ENCODE results near the gene PRM1. TPM values are rescaled to one million over a fixed set of nuclear protein-coding genes. Genes with fewer than 3 reads are reported as not detected.

PRM1 gene
- total and polyA plus RNA-seq, 2 of the 8 experiments (the other 6 are each of a cell fraction or from before 2014, with no cell fraction given): 0.54 to 0.82 TPM

DNA sequence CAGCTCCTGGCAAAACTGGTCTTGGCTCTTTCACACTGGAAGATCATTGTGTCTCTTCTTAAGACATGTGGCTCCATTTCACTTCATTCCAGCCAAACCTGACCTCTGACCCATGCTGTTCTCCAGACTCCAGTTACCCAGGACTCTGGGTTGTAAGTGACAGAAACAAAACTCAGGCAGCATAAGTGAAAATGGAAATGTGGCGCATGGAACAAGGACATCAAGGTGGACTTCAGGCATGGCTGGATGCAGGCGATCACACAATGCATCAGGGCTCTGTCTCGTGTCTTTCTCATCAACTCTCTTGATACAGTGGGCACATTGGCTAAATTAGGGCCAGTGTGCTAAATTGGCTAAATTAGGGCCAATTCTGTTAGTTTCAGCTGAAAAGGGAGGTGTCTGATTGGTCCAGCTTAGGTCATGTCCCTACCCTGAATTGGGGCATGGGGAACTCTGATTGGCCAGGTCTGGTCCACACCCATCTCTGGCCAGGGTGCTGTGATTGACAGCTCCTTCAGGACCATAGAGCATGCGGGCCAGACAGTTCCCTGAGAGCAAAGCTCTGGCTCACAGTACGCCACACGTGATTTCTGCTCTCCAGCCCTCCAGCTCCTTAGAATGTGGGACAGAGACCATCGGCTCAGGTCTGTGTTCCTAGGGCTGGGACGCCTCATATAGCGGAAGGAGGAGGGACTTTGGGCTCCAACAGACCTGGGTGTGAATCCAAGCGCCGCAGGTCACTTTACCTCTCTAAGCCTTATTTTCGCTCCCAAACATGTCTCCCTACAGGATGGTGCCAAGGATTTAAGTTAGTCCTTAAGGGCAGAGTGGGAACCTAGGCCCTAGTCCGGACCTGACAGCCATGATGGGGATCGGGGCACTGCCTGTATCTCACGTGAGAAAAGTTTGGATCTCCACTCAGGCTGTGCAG lies 42.6 kb downstream of the PRM1 start (continued):
- TF ChIP-seq TAF7 (optimal IDR thresholded peaks at IDR 0.05; ENCODE audit: borderline replicate concordance, low read depth, low read length): no peak
- peak; percentile 49; the same call in 1 of the 2 replicates for TF ChIP-seq KDM1A (IDR thresholded peaks at IDR 0.05; ENCODE audit: borderline replicate concordance, low read length)
- no peak for TF ChIP-seq BACH1 (IDR thresholded peaks at IDR 0.05; ENCODE audit: low read length)
- TF ChIP-seq HDAC2 (IDR thresholded peaks at IDR 0.05; ENCODE audit: borderline replicate concordance in 1 of 2, low read depth in 2 of 2, low read length in 2 of 2): no peak
- peak; percentile 11; the same call in 1 of the 2 replicates for TF ChIP-seq SP1 (IDR thresholded peaks at IDR 0.05; ENCODE audit: low read depth, low read length)

All from H1 (cell line).